NCI-H446 treated with DMSO at 0.1 percent for 48 hours (cell line): ENCODE results near the gene NCAPD3.
"Not testable (repeated sequence)": the region's sequence is repeated elsewhere in the genome, so short reads cannot be mapped to it uniquely, and the experiment has no call there.

Source experiments
- DNase-seq: peaks from one replicate; lab custom pipeline; 2025; lab: John Stamatoyannopoulos, UW

The NCAPD3 gene

GRCh38 chr11:134223836-134224709, at the start of gene NCAPD3, which contains the start of gene VPS26B:
Gene NCAPD3, minus strand, starts transcription at chr11:134223967. Its CDS starts 41 bp downstream, at chr11:134223926.
Gene VPS26B, plus strand, starts transcription at chr11:134224671. Its CDS starts 452 bp downstream, at chr11:134225123.
- DNase-seq: peak; percentile 92

- no peak for DNase-seq
Measured at GRCh38 chr11:134273317-134273712, 49.5 kb upstream of the NCAPD3 start.

- no peak for DNase-seq
Measured at GRCh38 chr11:134272381-134273316, 48.9 kb upstream of the NCAPD3 start.

GRCh38 chr11:134271978-134272377, 48.2 kb upstream of the NCAPD3 start:
- DNase-seq: no peak

- no peak for DNase-seq
Measured at GRCh38 chr11:134270250-134270714, 46.5 kb upstream of the NCAPD3 start.

- no peak for DNase-seq
Measured at GRCh38 chr11:134267966-134268365, 44.2 kb upstream of the NCAPD3 start.

GRCh38 chr11:134267461-134267860, 43.7 kb upstream of the NCAPD3 start:
- DNase-seq: no peak

- DNase-seq: no peak
Measured at GRCh38 chr11:134266841-134267251, 43.1 kb upstream of the NCAPD3 start.

- no peak for DNase-seq
Measured at GRCh38 chr11:134266440-134266839, 42.7 kb upstream of the NCAPD3 start.

GRCh38 chr11:134264966-134265764, 41.4 kb upstream of the NCAPD3 start:
- DNase-seq: no peak

- no peak for DNase-seq
Measured at GRCh38 chr11:134261626-134262488, 38.1 kb upstream of the NCAPD3 start.

- no peak for DNase-seq
Measured at GRCh38 chr11:134260983-134261382, 37.2 kb upstream of the NCAPD3 start.

GRCh38 chr11:134260503-134260902, 36.7 kb upstream of the NCAPD3 start:
- no peak for DNase-seq

GRCh38 chr11:134258577-134258976, 34.8 kb upstream of the NCAPD3 start:
- no peak for DNase-seq

- no peak for DNase-seq
Measured at GRCh38 chr11:134257101-134257500, 33.3 kb upstream of the NCAPD3 start.

GRCh38 chr11:134255184-134255561, 31.4 kb upstream of the NCAPD3 start:
- not testable (repeated sequence) for DNase-seq

GRCh38 chr11:134254433-134255183, 30.8 kb upstream of the NCAPD3 start:
- no peak for DNase-seq

- peak; percentile 96 for DNase-seq
Measured at GRCh38 chr11:134253188-134253993, 29.6 kb upstream of the NCAPD3 start, which contains the start of the genes ACAD8 and THYN1. Gene ACAD8, plus strand, starts transcription at chr11:134253568. Its CDS starts 33 bp downstream, at chr11:134253601. Gene THYN1, minus strand, starts transcription at chr11:134253352. Its CDS starts 470 bp downstream, at chr11:134252882.
